Karpas-422 (cell line): ENCODE measurements around the gene IQCF5. TPM values are rescaled to one million over a fixed set of nuclear protein-coding genes. Genes with fewer than 3 reads are reported as not detected.
"Not testable (repeated sequence)": the region's sequence is repeated elsewhere in the genome, so short reads cannot be mapped to it uniquely, and the experiment has no call there.

Experiments used
- DNase-seq: peaks from one replicate; pipeline ENCODE4 v3.0.0-alpha.2; 2015
- H2AFZ ChIP-seq: fragments of 200-600 bp; sonication (generic); 2 replicates; pipeline ENCODE4 v1.6.1; 2014; ENCODE audit warnings: antibody characterized with exemption, low read length, mixed read lengths
- H3K27ac ChIP-seq: fragments of 200-600 bp; sonication (generic); 2 replicates; pipeline ENCODE4 v1.5.1; 2014; ENCODE audit warnings: mild to moderate bottlenecking, low read length, moderate library complexity
- H3K27me3 ChIP-seq: fragments of 200-600 bp; sonication (generic); 2 replicates; pipeline ENCODE4 v1.6.1; 2014; ENCODE audit warnings: low read length, mixed read lengths
- H3K36me3 ChIP-seq: fragments of 200-600 bp; sonication (generic); 2 replicates; pipeline ENCODE4 v1.6.1; 2014; ENCODE audit warnings: low read length, mixed read lengths; ENCODE audit not compliant: insufficient read depth
- H3K4me1 ChIP-seq: fragments of 200-600 bp; sonication (generic); 2 replicates; pipeline ENCODE4 v1.6.1; 2014; ENCODE audit warnings: mild to moderate bottlenecking, low read length, mixed read lengths
- H3K4me2 ChIP-seq: fragments of 200-600 bp; sonication (generic); 2 replicates; pipeline ENCODE4 v1.6.1; 2014; ENCODE audit warnings: low read length, low read depth, mild to moderate bottlenecking; ENCODE audit not compliant: poor library complexity, severe bottlenecking
- H3K4me3 ChIP-seq: fragments of 200-600 bp; sonication (generic); 2 replicates; pipeline ENCODE4 v1.5.1; 2014; ENCODE audit warnings: mild to moderate bottlenecking, antibody characterized with exemption, low read length, mixed read lengths
- H3K79me2 ChIP-seq: fragments of 200-600 bp; sonication (generic); 2 replicates; pipeline ENCODE4 v1.6.1; 2014; ENCODE audit warnings: mild to moderate bottlenecking, low read length, mixed read lengths
- H3K9ac ChIP-seq: fragments of 200-600 bp; sonication (generic); 2 replicates; pipeline ENCODE4 v1.6.0; 2014; ENCODE audit warnings: low read length
- H3K9me2 ChIP-seq: fragments of 200-600 bp; sonication (generic), shearing (Covaris generic); replicated peaks from 2 replicates; pipeline ENCODE4 v1.6.0; 2014; ENCODE audit warnings: mild to moderate bottlenecking, low read length, moderate library complexity; ENCODE audit not compliant: insufficient read depth
- H3K9me3 ChIP-seq: fragments of 300-700, 200-600 bp; sonication (generic); 2 replicates; pipeline ENCODE4 v1.6.1; 2014; ENCODE audit warnings: low read length, mixed read lengths
- H4K20me1 ChIP-seq: fragments of 200-600 bp; sonication (generic); 2 replicates; pipeline ENCODE4 v1.6.1; 2014; ENCODE audit warnings: mild to moderate bottlenecking, antibody characterized with exemption, low read length, low read depth; ENCODE audit not compliant: insufficient read depth
- total RNA-seq: library from RNA; depleted of rRNA; stranded (reverse); fragments of >200 nt; shearing (Covaris generic); gene quantifications from 2 replicates; pipeline ENCODE4 v1.2.3, GENCODE V29; 2014; ENCODE audit warnings: low replicate concordance; rRNA removed

Gene IQCF5
- total RNA-seq, result not detected in 2 replicates

- Histone ChIP-seq H4K20me1 (no peaks in the 10 kb centered on the region), H3K9ac (no peak within 1 kb of the TSS), H3K9me2 (no peaks in the 10 kb centered on the region), H3K4me1 (no peaks in the 10 kb centered on the region), H3K9me3 (no peaks in the 10 kb centered on the region), H3K4me3 (no peak within 1 kb of the TSS), H3K4me2 (no peak within 1 kb of the TSS), H3K27ac (no peak within 1 kb of the TSS), H3K27me3 (no peaks in the 10 kb centered on the region), H3K36me3 (no peaks in the 10 kb centered on the region), H2AFZ (no peak within 1 kb of the TSS), H3K79me2 (no peaks in the 10 kb centered on the region)
- no peak for DNase-seq
These were observed at the start of gene IQCF5 for GRCh38 chr3:51875501-51875900. Gene IQCF5, minus strand, starts transcription at chr3:51875601. Its CDS starts 70 bp downstream, at chr3:51875531.

DNA sequence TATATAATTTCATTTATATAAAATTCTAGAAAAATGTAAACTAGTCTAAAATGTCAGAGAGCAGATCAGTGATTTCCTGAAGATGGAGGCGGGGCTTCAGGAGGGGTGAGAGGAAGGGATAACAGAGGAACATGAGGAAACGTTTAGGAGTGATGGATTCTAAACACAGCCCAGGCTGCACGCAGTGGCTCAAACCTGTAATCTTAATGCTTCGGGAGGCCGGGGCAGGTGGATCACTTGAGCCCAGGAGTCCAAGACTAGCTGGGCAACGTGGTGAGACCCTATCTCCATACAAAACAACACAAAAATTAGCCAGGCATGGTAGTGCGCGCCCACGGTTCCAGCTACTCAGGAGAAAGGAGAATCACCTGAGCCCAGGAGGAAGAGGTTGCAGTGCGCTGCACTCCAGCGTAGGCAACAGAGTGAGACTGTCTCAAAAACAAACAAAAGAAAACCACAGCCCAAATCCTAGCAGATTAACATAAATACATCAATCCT lies 45.7 kb upstream of the IQCF5 start:
- Histone ChIP-seq H3K9me2 (no peaks in the 10 kb centered on the region), H3K9me3 (no peaks in the 10 kb centered on the region), H3K27me3 (no peaks in the 10 kb centered on the region), H3K9ac (no peak overlapping the region), H4K20me1 (no peaks in the 10 kb centered on the region), H3K27ac (no peak overlapping the region), H2AFZ (no peak overlapping the region), H3K36me3 (no peaks in the 10 kb centered on the region), H3K4me2 (no peak overlapping the region), H3K4me3 (no peak overlapping the region), H3K4me1 (no peaks in the 10 kb centered on the region), H3K79me2 (no peaks in the 10 kb centered on the region)
- DNase-seq, result no peak

DNA sequence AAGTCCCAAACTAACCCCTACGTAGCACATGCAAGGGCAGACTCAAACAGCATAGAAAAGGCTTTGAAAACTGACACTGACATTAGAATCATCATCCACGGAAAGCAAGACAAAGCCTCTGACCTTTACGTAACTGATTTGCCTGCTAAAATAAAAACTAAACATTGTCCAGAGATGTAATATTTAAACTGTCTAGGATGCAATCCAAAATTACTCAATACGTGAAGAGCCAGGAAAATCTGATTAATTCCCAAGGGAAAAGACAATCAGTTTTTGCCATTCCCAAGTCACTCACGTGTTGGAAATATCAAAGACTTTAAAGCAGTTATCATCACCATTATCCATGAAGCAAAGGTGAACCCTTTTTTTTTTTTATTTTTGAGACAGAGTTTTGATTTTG lies 41.0 kb upstream of the IQCF5 start:
- Histone ChIP-seq H3K27ac (no peak overlapping the region), H4K20me1 (no peaks in the 10 kb centered on the region), H3K9ac (no peak overlapping the region), H3K9me2 (no peaks in the 10 kb centered on the region), H3K36me3 (no peaks in the 10 kb centered on the region), H2AFZ (no peak overlapping the region), H3K4me3 (no peak overlapping the region), H3K79me2 (no peaks in the 10 kb centered on the region), H3K4me2 (no peak overlapping the region), H3K27me3 (no peaks in the 10 kb centered on the region), H3K4me1 (no peaks in the 10 kb centered on the region), H3K9me3 (no peaks in the 10 kb centered on the region)
- DNase-seq, result no peak

GRCh38 chr3:51908026-51908425 lies 32.6 kb upstream of the IQCF5 start:
- Histone ChIP-seq H3K27me3 (no peaks in the 10 kb centered on the region), H3K9me3 (no peaks in the 10 kb centered on the region), H3K4me1 (no peaks in the 10 kb centered on the region), H3K9ac (no peak overlapping the region), H3K9me2 (no peaks in the 10 kb centered on the region), H4K20me1 (no peaks in the 10 kb centered on the region), H2AFZ (no peak overlapping the region), H3K27ac (no peak overlapping the region), H3K4me2 (no peak overlapping the region), H3K36me3 (no peaks in the 10 kb centered on the region), H3K79me2 (no peaks in the 10 kb centered on the region), H3K4me3 (no peak overlapping the region)
- no peak for DNase-seq

GRCh38 chr3:51904034-51904823 lies 28.8 kb upstream of the IQCF5 start:
- DNase-seq, result no peak
- Histone ChIP-seq H3K9me2 (no peaks in the 10 kb centered on the region), H3K4me1 (no peaks in the 10 kb centered on the region), H3K9ac (no peak overlapping the region), H3K79me2 (no peaks in the 10 kb centered on the region), H3K36me3 (no peaks in the 10 kb centered on the region), H2AFZ (no peak overlapping the region), H3K27ac (no peak overlapping the region), H3K27me3 (no peaks in the 10 kb centered on the region), H3K9me3 (no peaks in the 10 kb centered on the region), H3K4me3 (no peak overlapping the region), H3K4me2 (no peak overlapping the region), H4K20me1 (no peaks in the 10 kb centered on the region)

GRCh38 chr3:51902361-51902760 lies 27.0 kb upstream of the IQCF5 start:
- H3K9me2 ChIP-seq, H2AFZ ChIP-seq, H3K4me2 ChIP-seq, H3K79me2 ChIP-seq, DNase-seq, H4K20me1 ChIP-seq, H3K36me3 ChIP-seq, H3K9me3 ChIP-seq, H3K4me1 ChIP-seq, H3K27ac ChIP-seq, H3K27me3 ChIP-seq, H3K9ac ChIP-seq, H3K4me3 ChIP-seq: not testable (repeated sequence)

DNA sequence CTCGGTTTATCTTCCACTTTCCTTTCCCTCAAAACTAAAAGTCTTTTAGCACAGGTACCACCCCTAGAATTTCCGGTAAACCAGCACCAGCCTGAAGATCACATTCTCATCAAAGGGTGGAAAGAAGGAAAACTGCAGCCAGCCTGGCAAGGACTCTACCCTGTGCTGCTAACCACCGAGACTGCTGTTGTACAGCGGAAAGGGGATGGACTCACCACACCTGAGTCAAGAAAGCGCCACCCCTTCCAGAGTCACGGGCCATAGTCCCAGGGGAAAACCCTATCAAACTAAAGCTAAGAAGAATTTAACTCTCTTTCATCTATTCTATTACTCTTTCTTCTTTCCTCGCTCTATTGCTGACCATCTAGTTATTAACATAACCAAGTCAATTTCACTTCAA lies 24.6 kb upstream of the IQCF5 start:
- not testable (repeated sequence) for H3K79me2 ChIP-seq, H3K9me2 ChIP-seq, H3K27ac ChIP-seq, H3K4me1 ChIP-seq, H3K9ac ChIP-seq, H3K36me3 ChIP-seq, H3K9me3 ChIP-seq, H2AFZ ChIP-seq, DNase-seq, H4K20me1 ChIP-seq, H3K4me2 ChIP-seq, H3K27me3 ChIP-seq, H3K4me3 ChIP-seq

GRCh38 chr3:51897391-51897790 lies 22.0 kb upstream of the IQCF5 start:
- H3K4me1 ChIP-seq, result no peaks in the 10 kb centered on the region
- H3K9me3 ChIP-seq, result no peaks in the 10 kb centered on the region
- H3K9me2 ChIP-seq, result no peaks in the 10 kb centered on the region
- no peak for DNase-seq
- H2AFZ ChIP-seq, result no peak overlapping the region
- no peak overlapping the region for H3K9ac ChIP-seq
- H4K20me1 ChIP-seq, result no peaks in the 10 kb centered on the region
- H3K4me3 ChIP-seq, result no peak overlapping the region
- H3K4me2 ChIP-seq, result no peak overlapping the region
- H3K36me3 ChIP-seq, result no peaks in the 10 kb centered on the region
- no peak overlapping the region for H3K27ac ChIP-seq
- no peaks in the 10 kb centered on the region for H3K27me3 ChIP-seq
- no peaks in the 10 kb centered on the region for H3K79me2 ChIP-seq
